ENCODE data around the gene ABL1.

The ABL1 gene

GRCh38 chr9:130849356-130849755 is 14.3 kb downstream of the ABL1 start:
- DNase-seq (ENCODE audit: low spot score): no peak

- no peak for DNase-seq (ENCODE audit: low spot score)
These were observed 17.7 kb downstream of the ABL1 start for GRCh38 chr9:130852801-130853200.

DNA sequence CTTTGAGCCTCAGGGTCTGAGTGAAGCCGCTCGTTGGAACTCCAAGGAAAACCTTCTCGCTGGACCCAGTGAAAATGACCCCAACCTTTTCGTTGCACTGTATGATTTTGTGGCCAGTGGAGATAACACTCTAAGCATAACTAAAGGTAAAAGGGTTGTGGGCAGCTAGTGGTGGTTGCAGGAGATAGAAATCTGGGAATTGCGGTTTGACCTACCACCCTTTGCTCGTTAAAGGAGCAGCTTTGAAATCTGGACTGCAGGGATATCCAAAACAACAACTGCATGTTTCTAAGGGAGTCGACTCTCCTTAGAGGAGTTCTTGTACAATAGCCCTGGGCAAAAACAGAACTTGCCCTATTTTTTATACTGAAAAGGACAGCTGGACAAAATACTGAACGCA is 19.0 kb downstream of the ABL1 start:
- no peak for DNase-seq (ENCODE audit: low spot score)

DNA sequence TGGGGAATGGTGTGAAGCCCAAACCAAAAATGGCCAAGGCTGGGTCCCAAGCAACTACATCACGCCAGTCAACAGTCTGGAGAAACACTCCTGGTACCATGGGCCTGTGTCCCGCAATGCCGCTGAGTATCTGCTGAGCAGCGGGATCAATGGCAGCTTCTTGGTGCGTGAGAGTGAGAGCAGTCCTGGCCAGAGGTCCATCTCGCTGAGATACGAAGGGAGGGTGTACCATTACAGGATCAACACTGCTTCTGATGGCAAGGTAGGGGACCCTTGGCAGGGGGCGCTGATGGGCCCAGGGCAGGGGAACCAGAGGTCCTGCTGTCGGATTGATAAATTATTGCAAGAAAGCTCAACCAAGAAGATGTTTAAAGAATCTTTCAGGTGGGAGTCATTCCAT is 19.8 kb downstream of the ABL1 start:
- DNase-seq (ENCODE audit: low spot score): no peak

DNA sequence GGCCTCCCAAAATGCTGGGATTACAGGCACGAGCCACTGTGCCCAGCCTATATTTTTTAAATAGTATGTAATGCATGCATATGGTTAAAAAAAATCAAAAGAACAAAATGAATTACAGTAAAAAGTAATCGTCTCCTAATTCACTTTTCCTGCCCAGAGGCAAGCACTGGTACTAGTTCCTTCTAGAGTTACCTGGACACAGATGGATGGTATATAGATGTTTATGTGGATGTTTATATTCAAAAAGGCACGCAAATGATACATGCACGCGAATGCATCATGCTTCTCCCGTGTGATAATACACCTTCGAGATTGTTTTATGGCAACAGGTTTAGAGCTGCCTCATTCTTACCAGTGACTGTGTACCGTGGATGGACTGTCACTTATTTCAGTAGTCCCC is 21.4 kb downstream of the ABL1 start:
- no peak for DNase-seq (ENCODE audit: low spot score)

DNA sequence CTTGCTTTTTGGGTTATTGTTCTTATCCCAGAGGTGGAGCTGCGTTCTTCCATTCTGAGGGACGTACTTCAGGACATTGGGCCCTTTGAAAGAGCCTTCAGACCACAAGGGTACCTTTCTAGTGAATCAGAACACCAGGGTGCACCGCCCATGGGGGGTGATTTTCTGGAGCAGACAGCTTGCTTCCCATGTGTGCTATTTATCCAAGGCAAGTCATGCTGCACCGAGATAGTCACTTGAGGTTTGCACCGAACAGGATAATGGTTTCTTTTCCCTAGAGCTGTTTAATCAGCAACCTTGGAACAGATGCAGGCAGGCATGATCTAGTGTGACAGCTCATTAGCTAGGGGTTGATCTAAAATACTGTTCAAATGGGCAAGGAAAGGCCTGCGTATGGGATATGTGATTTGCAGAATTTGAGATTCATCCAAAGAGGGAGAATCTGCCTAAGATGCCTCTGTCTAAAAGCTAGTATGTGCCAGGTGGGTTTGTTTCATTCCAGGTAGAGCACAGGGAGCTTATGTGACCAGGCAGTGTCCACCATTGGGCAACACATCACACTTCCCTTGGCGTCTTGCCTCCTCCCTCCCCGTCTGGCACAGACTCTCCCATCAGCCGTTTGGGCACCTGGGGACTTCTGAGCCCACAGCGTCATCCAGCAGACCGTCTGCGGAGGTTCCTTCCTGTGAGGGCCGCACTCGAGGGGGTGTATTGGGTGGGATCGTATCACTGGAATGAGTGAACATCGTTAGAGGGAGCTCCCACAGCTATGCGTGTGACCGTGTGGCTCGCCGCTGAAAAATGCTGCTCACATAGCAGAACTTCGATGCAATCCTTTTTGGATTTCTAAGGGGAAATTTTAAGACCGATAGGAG is 23.0 kb downstream of the ABL1 start:
- DNase-seq (ENCODE audit: low spot score): no peak

GRCh38 chr9:130858739-130859705 is 24.0 kb downstream of the ABL1 start:
- DNase-seq (ENCODE audit: low spot score): no peak

DNA sequence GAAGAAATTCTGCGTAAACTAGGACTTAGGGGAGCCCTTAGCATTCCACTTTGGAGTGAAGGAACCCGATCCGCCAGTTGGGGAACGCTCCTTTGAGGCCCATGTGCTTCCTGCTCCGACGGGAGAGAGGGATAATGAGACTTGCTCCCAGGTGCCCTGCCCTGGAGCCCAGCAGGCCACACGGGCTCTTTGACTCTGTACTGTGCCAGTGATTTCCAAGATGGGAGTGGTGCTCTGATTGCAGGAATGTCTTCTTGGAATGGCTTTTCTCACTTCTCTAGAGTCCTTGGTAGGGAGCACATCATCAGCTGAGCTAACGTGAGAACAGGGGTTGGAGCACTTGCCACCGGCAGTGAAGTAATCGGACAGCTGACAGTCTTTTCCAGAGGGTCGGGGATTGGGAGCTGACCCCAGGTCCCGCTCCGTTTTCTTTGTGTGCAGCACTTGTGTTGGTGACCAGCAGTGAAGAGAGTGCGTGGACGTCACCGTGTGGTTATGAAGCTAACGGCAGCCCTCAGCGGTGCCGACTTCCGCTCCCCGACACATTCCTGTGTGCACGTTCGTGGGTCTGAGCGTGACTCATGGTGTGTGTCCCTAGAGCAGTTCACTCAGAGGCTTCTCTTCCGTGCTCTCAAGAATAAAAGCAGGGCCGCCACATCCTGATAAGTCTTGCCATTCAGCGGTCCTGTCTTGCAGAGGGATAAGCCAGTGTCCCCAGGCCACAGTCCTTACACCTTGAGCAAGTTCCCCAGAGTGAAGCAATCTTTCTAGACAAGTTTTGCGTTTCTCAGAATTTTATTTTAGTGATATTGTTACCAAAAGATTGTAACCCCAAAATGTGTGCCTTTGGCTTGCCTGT is 25.6 kb downstream of the ABL1 start:
- no peak for DNase-seq (ENCODE audit: low spot score)

DNA sequence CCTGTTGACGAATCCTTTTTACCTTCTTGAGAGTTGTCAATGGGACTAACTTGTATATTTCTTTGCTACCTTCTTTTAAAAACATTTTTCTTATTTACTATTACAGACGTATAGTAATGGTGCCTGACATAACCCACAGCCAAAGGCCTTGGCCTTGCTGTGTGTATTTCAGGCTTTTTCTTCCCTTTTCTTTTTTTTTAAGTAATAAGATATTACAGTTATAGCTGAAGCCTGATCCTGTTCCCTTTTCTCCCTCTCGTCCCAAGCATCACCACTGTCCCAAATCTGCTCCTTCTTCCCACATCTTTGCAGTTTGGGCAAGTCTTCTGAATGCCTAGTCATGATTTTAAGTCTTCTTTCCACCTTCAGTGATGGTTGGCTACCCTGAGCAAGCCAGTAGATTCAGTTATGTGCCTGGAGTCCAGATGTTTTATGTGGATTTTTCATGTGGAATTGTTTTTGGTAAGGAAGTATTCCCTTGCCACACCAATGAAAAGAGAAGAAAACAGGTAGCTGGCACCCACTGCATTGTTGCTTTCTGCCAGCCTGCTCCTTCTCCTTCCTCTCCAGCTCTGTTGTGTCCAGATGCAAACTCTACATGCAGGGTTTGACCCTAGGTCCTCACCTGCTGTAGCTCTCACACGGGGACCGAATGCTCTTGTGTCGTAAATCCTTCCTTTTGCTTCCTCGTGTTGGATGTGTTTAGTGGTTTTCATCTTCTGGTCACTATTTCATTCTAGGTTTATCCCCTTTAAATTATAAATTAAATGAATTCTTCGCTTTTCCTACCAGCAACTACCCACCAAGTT is 26.5 kb downstream of the ABL1 start:
- no peak for DNase-seq (ENCODE audit: low spot score)

DNA sequence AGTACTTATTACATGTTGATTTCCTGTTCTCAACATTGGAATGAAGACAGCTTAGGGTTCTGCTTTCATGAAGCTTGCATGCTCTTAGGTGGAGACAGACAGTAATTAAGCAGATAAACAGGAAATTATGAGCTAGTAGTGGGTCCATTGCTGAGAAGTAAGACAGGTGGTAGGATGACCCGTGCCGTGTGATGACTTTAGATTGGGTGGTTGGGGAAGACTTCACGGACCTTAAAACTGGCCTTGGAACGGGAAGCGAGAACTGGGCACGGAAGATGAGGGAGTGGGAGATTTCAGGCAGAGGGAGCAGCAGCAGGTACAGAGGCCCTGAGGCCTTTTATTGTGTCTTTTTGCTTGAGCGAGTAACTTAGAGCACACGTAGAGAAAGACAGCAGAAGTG is 27.2 kb downstream of the ABL1 start:
- DNase-seq (ENCODE audit: low spot score): no peak

DNA sequence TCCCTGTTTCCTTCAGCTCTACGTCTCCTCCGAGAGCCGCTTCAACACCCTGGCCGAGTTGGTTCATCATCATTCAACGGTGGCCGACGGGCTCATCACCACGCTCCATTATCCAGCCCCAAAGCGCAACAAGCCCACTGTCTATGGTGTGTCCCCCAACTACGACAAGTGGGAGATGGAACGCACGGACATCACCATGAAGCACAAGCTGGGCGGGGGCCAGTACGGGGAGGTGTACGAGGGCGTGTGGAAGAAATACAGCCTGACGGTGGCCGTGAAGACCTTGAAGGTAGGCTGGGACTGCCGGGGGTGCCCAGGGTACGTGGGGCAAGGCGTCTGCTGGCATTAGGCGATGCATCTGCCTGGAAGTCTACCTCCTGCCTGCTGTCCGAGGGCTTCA is 27.7 kb downstream of the ABL1 start:
- DNase-seq (ENCODE audit: low spot score): no peak

DNA sequence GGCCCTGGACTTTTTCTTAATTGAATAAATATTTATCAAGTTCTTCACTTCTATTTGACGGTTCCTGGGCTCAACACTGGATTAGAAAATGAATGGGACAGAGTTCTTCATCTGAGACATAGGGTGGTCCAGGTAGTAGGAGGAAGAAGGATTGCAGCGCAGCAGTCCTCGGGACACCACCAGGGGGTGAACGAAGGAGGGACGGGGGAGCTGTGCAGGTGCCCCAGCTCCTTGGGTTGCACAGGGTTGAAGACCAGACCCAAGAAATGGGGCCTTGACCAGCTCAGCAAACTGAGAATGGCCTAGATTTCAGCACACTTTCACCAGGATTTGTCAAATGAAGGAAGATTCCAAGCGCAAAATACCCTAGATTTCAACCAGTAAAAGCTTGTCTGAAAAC is 29.5 kb downstream of the ABL1 start:
- no peak for DNase-seq (ENCODE audit: low spot score)

GRCh38 chr9:130865921-130866320 is 30.9 kb downstream of the ABL1 start:
- DNase-seq (ENCODE audit: low spot score): no peak

DNA sequence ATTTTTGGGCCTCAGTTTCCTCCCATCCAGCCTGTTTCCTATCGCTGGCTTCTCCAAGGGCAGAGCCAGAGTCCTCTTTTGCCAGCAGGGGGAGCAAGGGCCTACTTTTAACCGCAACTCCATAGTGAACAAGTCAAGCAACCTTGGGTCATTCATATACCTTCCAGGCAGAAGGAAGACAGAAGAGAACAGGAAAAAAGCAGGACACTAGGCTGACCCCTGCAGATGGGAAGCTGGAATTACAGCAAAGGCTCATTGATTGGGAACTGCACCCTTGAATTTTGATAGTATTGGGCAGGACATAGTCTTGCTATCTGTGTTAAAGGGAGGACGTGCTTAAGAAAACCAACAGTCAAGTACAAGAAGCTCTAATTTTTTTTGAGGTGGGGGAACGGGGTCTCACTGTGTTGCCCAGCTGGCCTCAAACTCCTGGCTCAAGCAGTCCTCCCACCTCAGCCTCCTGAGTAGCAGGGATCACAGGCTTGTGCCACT is 31.5 kb downstream of the ABL1 start:
- DNase-seq (ENCODE audit: low spot score): peak; percentile 60

DNA sequence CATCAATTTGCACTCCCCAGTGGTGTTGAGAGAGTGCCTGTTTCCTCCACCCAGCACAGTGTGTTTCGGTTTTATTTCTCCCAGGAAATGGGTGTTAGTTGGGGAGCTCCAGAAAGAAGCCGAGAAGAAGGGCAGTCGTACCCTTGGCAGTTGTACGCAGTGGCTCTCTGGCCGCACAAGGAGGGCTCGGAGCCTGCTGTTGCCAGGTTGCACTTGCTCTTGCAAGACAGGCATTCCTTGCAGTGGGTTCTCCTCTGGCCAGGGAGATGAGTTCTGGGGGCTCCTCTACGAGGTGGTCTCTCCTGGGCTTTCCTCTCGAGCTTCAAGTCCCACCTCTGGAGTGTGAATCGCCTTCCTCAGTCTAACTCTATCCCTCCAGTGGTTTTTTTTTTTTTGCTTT is 32.5 kb downstream of the ABL1 start:
- DNase-seq (ENCODE audit: low spot score): no peak

DNA sequence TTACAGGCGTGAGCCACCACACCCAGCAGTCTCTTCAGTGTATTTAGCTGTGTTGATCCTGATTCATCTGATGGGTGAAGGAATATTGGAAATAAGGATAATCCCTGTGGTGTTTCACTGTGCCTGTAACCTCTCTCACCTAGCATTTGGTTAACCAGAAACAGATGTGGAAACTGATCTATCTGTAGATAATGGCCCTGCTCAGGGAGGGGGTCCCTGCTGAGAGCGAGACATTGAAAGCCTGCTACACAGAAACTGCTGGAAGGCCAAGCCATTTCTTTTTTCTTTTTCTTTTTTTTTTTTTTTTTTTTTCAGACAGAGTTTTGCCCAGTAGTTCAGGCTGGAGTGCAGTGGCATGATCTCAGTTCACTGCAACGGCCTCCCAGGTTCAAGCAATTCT is 33.2 kb downstream of the ABL1 start:
- DNase-seq (ENCODE audit: low spot score): no peak

GRCh38 chr9:130869250-130869649 is 34.2 kb downstream of the ABL1 start:
- DNase-seq (ENCODE audit: low spot score): no peak

DNA sequence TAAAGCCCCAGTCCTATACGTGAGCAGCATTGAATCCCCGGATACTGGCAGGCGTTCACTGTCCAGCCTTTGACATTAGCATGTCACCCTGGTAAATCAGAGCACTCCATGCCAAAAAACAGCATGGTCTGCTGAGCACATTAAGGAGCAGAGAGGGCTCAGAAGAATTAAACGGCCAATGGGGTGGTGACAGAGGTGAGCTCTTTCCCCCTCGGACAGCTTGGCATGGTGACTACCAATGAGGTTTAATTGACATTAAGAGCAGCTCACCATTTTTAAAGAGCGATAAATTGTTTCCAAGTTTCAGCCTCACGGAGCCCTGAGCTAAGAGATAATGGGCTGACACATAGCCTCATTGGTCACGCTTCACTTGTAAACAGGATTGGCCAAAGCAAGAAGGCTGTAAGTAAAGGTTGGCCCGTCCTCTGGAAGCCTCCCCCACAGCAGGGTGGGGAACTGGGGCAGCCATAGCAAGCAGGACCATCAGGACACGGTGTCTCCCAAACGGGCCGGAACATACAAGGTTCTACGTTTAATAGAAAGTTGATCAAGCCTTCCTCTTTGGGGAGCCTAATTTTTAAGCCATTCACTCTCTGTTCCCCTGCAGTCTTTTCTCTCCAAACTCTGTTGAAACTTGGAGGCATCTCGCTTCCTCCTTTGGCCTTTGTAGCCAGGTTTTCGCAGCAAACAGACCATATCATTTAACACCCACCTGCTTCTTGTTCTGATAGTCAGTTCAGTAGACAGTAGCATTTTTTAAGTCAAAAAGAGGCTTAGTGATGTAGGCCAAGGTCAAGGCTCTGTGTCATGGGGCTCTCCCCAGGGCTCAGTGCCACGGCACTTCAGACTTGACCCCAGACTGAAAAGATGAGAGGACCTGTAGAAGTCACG is 35.7 kb downstream of the ABL1 start:
- no peak for DNase-seq (ENCODE audit: low spot score)

GRCh38 chr9:130871395-130872062 is 36.5 kb downstream of the ABL1 start:
- no peak for DNase-seq (ENCODE audit: low spot score)

Data from HuH-7.5 (cell line).